ENCODE results near the gene CRAT.

Gene CRAT

DNA sequence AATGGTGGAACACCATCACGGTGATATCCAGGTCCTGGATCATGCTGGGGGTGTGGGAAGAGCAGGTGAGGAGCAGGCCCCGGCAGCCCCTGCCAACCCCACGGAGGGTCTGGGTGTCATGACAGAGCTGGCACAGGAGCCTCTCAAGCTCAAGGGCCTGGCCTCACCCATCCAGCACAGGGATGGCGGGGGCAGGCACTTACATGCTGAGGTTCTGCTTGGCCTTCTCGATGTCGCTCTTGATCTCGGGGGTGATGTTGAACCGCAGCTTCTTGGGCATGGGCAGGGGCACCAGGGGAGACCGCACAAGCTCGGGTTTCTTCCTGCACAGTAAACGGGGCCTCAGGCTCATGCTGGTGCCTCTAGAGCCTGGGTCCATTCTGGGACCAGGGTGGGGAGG lies 12.3 kb downstream of the CRAT start:
- ATAC-seq (ENCODE audit: insufficient read depth, low read depth) (no peak), DNase-seq (no peak)
- Histone ChIP-seq H3K79me2 (ENCODE audit: insufficient read depth, low read length) (no peaks in the 10 kb centered on the region), H3K9me3 (ENCODE audit: insufficient read depth, low read length, severe bottlenecking) (no peaks in the 10 kb centered on the region), H3K36me3 (ENCODE audit: insufficient read depth, low read length) (no peaks in the 10 kb centered on the region), H3K9ac (ENCODE audit: low read depth, low read length) (no peak overlapping the region), H3K4me2 (ENCODE audit: insufficient read depth, low read length) (no peak overlapping the region), H3K27me3 (ENCODE audit: insufficient read depth, low read length, poor library complexity) (no peaks in the 10 kb centered on the region), H4K20me1 (ENCODE audit: insufficient read depth, low read length) (no peaks in the 10 kb centered on the region), H3K4me1 (ENCODE audit: insufficient read depth, low read length) (no peaks in the 10 kb centered on the region), H3K4me3 (ENCODE audit: low read depth in 1 of 2, low read length in 2 of 2) (no peak overlapping the region), H2AFZ (ENCODE audit: low read depth, low read length) (no peak overlapping the region), H3K27ac (ENCODE audit: low read length) (no peak overlapping the region)
- TF ChIP-seq, protein P1, sequence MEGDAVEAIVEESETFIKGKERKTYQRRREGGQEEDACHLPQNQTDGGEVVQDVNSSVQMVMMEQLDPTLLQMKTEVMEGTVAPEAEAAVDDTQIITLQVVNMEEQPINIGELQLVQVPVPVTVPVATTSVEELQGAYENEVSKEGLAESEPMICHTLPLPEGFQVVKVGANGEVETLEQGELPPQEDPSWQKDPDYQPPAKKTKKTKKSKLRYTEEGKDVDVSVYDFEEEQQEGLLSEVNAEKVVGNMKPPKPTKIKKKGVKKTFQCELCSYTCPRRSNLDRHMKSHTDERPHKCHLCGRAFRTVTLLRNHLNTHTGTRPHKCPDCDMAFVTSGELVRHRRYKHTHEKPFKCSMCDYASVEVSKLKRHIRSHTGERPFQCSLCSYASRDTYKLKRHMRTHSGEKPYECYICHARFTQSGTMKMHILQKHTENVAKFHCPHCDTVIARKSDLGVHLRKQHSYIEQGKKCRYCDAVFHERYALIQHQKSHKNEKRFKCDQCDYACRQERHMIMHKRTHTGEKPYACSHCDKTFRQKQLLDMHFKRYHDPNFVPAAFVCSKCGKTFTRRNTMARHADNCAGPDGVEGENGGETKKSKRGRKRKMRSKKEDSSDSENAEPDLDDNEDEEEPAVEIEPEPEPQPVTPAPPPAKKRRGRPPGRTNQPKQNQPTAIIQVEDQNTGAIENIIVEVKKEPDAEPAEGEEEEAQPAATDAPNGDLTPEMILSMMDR (IDR thresholded peaks at IDR 0.05; ENCODE audit: borderline replicate concordance, extremely low read depth, low read length, poor library complexity, severe bottlenecking): no peak

DNA sequence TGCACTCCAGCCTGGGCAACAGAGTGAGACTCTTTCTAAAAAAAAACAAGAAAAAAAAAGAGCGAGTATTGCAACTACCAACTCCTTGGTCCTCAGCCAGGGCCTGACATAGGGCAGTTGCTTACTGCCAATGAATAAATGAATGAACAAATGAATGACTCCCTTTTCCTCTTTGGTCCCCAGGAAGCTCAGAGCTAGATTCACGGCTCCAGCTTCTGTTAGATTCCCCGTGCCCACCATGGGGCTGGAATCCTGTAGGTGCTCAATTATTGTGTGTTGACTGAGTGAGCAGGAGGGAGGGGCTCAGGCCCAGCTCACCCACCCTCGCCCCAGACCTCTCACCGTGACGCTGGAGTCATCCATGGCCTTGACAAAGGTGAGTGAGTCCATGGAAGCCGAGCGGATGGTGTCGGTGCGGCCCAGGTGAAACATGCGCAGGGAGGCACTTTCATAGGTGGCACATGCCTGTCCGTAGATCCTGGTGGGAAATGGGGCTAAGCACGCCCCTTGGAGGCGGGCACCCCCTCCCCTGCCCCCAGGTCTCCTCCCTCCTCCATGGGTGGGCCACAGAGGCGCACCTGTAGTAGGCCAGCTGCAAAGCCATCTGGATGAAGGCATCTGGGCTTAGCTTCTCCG lies 12.8 kb downstream of the CRAT start:
- no peak overlapping the region for H3K27ac ChIP-seq (ENCODE audit: low read length)
- no peaks in the 10 kb centered on the region for H3K36me3 ChIP-seq (ENCODE audit: insufficient read depth, low read length)

DNA sequence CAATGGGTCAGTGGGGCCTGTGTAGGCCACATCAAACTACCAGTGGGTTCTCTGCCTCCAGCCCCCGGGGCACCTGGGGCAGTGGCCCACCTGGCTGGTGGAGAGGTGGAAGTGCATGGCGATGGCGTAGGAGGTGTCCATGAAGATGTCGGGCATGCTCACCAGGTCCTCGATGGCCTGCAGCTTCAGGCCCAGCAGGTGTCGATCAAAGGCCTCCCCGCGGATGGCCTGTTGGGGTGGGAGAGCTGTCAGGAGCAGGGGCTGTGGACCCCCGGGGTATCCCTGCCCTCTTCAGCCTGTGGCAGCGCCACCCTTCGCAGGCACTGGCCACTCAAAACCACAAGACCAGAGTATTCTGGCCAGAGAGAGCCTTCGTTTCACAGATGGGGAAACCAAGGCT lies 14.7 kb downstream of the CRAT start:
- no peaks in the 10 kb centered on the region for H3K36me3 ChIP-seq (ENCODE audit: insufficient read depth, low read length)
- H3K9me3 ChIP-seq (ENCODE audit: insufficient read depth, low read length, severe bottlenecking): no peaks in the 10 kb centered on the region
- DNase-seq (no peak), ATAC-seq (ENCODE audit: insufficient read depth, low read depth) (no peak)
- no peak overlapping the region for H3K27ac ChIP-seq (ENCODE audit: low read length)
- H3K79me2 ChIP-seq (ENCODE audit: insufficient read depth, low read length): no peaks in the 10 kb centered on the region
- no peaks in the 10 kb centered on the region for H4K20me1 ChIP-seq (ENCODE audit: insufficient read depth, low read length)
- no peaks in the 10 kb centered on the region for H3K27me3 ChIP-seq (ENCODE audit: insufficient read depth, low read length, poor library complexity)
- no peak overlapping the region for H2AFZ ChIP-seq (ENCODE audit: low read depth, low read length)
- H3K4me3 ChIP-seq (ENCODE audit: low read depth in 1 of 2, low read length in 2 of 2): no peak overlapping the region
- H3K4me1 ChIP-seq (ENCODE audit: insufficient read depth, low read length): no peaks in the 10 kb centered on the region
- TF ChIP-seq EZH2 (IDR thresholded peaks at IDR 0.05; ENCODE audit: borderline replicate concordance, low read depth, low read length, severe bottlenecking): no peak
- TF ChIP-seq, protein P1 (IDR thresholded peaks at IDR 0.05; ENCODE audit: borderline replicate concordance, extremely low read depth, low read length, poor library complexity, severe bottlenecking): no peak
- no peak overlapping the region for H3K9ac ChIP-seq (ENCODE audit: low read depth, low read length)
- no peak overlapping the region for H3K4me2 ChIP-seq (ENCODE audit: insufficient read depth, low read length)

More for the DNA sequence above, 12.8 kb downstream of the CRAT start:
- ATAC-seq (ENCODE audit: insufficient read depth, low read depth) (no peak), DNase-seq (no peak)
- H3K79me2 ChIP-seq (ENCODE audit: insufficient read depth, low read length): no peaks in the 10 kb centered on the region
- H3K4me1 ChIP-seq (ENCODE audit: insufficient read depth, low read length): no peaks in the 10 kb centered on the region
- TF ChIP-seq, protein P1 (IDR thresholded peaks at IDR 0.05; ENCODE audit: borderline replicate concordance, extremely low read depth, low read length, poor library complexity, severe bottlenecking): no peak
- TF ChIP-seq EZH2 (IDR thresholded peaks at IDR 0.05; ENCODE audit: borderline replicate concordance, low read depth, low read length, severe bottlenecking): no peak
- H3K9ac ChIP-seq (ENCODE audit: low read depth, low read length): no peak overlapping the region
- no peak overlapping the region for H3K4me3 ChIP-seq (ENCODE audit: low read depth in 1 of 2, low read length in 2 of 2)
- no peaks in the 10 kb centered on the region for H3K27me3 ChIP-seq (ENCODE audit: insufficient read depth, low read length, poor library complexity)
- H4K20me1 ChIP-seq (ENCODE audit: insufficient read depth, low read length): no peaks in the 10 kb centered on the region
- H2AFZ ChIP-seq (ENCODE audit: low read depth, low read length): no peak overlapping the region
- no peaks in the 10 kb centered on the region for H3K9me3 ChIP-seq (ENCODE audit: insufficient read depth, low read length, severe bottlenecking)
- H3K4me2 ChIP-seq (ENCODE audit: insufficient read depth, low read length): no peak overlapping the region
